C4-2B (cell line): Measurements from ENCODE around the gene MYCN.

Source experiments
- CTCF ChIP-seq: fragments of 450-650 bp; conservative IDR thresholded peaks from 2 replicates; pipeline ENCODE4 v1.5.1; 2017; ENCODE audit warnings: mild to moderate bottlenecking
- ZFX ChIP-seq: fragments of 450-650 bp; IDR thresholded peaks from 2 replicates; pipeline ENCODE4 v1.6.1; 2017

DNA sequence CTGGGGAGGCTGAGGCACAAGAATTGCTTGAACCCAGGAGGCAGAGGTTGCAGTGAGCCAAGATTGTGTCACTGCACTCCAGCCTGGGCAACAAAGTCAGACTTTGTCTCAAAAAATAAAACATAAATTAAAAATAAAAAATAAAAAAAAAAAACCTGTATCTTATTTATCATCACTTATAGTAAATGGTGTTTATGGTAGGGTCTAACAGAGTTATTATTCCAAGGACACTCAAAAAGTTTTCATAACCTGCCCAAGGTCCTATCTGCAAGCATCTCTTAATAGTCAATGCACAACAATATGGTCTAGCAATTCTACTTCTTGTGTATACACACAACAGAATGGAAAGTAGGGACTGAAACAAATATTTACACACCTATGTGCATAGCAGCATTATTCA, 47.3 kb upstream of the MYCN start:
- TF ChIP-seq CTCF = no peak
- TF ChIP-seq ZFX = no peak
